CD4-positive, alpha-beta T cell treated with Interferon gamma for 1 hour (primary cell): ENCODE data around the gene TACSTD2.
"Not testable (repeated sequence)": the region's sequence is repeated elsewhere in the genome, so short reads cannot be mapped to it uniquely, and the experiment has no call there.

Experiments used
- DNase-seq: peaks from one replicate; pipeline ENCODE4 v3.0.0-alpha.2; 2020

Gene TACSTD2, protein sequence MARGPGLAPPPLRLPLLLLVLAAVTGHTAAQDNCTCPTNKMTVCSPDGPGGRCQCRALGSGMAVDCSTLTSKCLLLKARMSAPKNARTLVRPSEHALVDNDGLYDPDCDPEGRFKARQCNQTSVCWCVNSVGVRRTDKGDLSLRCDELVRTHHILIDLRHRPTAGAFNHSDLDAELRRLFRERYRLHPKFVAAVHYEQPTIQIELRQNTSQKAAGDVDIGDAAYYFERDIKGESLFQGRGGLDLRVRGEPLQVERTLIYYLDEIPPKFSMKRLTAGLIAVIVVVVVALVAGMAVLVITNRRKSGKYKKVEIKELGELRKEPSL

DNA sequence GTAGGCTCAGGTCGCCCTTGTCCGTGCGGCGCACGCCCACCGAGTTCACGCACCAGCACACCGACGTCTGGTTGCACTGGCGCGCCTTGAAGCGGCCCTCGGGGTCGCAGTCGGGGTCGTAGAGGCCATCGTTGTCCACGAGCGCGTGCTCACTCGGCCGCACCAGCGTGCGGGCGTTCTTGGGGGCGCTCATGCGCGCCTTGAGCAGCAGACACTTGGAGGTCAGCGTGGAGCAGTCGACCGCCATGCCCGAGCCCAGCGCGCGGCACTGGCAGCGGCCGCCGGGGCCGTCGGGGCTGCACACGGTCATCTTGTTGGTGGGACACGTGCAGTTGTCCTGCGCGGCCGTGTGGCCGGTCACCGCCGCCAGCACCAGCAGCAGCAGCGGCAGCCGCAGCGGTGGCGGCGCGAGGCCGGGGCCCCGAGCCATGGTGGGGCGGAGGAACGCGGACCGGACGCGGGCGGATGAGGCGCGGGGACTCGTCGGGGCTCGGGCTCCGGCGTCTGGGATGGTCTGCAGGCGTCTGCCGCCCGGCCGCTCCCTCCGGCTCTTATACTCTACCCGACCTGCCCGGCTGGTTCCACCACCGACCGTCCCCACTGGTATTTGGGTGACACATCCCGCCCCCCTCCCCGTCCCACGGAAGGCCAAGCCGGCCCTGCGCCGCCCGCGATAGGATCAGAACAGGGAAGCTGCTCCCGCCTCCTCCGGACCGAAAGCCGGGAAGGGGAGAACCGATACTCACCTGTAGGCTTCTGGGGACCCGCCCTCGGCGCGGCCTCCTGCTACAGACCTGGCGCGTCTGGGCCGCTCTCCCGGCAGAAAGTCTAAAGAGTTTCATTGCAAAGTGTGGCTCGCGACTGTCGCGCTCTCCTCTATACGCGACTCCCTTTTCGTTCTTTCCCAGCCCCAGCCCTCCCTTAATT, at the start of gene TACSTD2:
Gene TACSTD2 (minus strand): TSS at position 526 of the 927 bp plus-strand sequence. CDS start 96 bp downstream, at position 430.
- no peak for DNase-seq

DNA sequence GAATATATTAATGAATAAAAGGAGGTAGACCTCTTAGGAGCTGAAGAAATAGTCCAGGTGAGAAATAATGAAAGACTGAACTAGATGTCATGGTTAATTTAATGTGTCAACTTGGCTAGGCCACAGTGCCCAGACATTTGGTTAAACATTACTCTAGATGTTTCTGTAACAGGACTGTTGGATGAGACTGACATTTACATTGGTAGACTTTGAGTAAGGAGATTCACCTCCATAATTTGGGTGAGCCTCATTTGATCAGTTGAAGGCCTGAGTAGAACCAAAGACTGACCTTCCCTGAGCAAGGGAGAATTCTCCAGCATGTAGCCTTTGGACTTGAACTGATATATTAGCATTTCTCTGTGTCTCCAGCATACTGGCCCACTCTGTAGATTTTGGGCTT, 49.2 kb upstream of the TACSTD2 start:
- DNase-seq, result no peak

DNA sequence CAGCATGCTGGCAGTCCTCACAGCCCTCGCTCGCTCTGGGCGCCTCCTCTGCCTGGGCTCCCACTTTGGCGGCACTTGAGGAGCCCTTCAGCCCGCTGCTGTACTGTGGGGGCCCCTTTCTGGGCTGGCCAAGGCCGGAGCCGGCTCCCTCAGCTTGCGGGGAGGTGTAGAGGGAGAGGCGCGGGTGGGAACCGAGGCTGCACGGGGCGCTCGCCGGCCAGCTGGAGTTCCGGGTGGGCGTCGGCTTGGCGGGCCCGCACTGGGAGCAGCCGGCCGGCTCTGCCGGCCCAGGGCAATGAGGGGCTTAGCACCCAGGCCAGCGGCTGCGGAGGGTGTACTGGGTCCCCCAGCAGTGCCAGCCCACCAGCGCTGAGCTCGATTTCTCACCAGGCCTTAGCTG, 46.2 kb upstream of the TACSTD2 start:
- not testable (repeated sequence) for DNase-seq

DNA sequence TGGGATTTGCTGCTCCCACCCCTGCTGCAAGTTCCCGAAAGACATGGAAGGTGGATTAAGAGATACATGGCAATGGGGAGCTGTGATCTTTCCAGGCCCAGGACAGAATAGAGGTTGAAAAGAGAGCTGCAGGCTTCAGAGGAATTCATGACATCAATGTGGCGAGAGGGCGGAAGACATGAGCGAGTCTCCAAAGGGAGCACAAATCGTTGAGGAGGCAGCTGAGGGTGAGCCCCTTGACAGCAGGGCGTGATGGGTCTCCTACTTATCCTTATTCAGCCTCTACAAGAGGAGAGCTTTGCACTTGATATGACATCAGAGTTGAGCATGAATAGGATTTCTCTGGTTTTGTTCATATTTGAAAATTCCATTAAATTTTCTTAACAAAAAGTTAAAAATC, 45.5 kb upstream of the TACSTD2 start:
- DNase-seq, result no peak

DNA sequence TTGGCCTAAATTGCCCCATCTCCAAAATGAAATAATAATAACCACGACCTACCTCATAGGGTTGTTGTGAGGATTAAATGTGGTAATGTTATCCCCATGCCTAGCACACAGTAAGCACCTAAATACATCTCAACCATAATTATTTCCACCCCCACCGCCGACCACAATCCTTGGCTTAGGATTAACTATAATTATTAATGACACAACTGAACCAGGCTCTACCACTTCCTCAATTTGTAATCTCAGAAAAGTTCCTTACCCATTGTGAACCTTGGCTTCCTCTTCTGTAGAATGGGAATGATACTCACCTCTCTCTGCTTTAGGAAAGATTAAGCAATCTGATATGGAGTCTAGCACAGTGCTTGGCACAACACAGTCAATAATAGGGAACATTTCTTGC, 44.3 kb upstream of the TACSTD2 start:
- DNase-seq, result no peak

DNA sequence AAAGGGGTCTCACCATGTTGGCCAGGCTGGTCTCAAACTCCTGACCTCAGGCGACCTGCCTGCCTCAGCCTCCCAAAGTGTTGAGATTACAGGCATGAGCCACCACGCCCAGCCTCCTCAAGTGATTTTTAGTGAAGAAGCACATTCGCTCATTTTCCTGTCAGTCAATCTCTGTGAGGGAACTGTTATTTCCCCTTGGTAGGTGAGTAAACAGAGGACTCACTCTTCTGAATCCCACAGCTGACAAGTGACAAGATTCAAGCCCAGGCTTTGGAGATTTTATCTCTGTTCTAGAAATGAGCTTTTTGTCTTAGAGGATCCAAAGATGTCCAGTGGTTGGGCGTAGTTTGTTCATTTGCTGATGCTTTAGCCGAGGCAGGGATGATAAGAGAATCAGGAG, 43.9 kb upstream of the TACSTD2 start:
- no peak for DNase-seq

DNA sequence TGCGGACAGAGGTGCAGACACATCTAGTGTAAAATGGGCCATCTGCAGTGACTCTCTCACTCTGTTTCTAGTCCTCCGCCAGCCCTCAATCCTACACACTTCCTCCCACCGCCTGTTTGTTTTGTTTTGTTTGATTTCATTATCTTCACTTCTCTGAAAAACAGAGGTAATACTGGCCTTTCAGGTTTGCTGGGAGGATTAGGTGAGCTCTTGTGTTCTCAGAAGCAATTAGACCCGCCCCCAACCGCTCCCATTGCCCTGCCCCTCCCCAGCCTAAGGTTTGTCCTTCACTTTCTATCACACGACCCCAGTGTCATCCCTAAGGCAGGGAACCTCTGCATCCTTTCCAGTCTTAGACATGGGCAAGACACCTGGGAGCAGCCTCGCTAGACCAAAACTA, 43.2 kb upstream of the TACSTD2 start:
- no peak for DNase-seq

DNA sequence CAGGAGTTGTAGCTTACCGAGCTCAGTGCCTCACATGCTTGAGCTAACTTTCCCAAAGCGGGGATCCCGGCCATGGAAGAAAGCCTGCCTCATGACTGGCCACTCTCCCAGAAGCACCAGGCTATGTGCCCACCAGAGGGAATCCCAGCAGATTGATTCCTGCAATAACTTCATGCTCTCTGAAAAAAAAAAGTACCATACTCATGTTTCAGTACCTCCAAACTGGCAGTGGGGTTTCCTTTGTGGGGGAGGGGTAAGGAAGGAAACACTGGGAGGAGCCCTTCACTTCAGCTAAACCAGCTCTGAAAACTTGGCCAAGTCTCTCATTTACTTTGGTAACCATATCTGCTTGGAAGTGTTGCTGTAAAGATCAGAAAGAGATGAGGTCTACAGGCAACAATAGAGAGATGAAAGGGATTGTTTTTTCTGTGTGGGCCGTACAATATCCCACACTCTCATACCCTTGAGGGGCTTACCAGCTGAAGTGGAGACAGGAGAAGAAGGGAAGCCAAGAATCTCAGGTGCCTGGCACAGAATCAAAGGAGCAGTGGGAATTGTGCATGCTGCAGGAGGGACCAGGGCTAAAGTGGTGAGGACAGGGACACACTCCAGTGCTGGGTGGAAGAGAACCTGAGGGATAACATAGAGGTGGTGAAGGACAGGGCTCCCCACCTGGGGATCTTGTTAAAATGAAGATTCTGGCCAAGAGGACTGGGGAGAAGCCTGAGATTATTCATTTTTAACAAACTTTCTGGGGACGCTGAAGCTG, 42.4 kb upstream of the TACSTD2 start:
- DNase-seq, result no peak

DNA sequence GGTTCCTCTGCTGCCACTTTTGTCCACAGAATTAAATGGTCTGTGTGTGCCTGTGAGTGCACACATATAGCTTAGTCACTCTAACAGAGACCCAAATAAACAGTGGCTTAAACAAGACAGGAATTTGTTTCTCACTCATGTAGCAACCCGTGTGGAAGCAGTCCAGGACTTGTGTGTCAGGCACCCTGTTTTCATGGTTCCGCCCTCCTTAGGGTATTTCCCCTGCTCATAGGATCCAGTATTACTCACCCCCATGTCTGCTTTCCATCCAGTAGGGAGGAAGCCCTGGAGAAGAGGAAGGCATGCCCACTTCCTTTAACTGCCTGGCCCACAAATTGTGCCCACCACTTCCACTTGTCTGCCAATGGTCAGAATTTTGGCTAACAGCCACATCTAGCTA, 41.3 kb upstream of the TACSTD2 start:
- peak; percentile 62 for DNase-seq

DNA sequence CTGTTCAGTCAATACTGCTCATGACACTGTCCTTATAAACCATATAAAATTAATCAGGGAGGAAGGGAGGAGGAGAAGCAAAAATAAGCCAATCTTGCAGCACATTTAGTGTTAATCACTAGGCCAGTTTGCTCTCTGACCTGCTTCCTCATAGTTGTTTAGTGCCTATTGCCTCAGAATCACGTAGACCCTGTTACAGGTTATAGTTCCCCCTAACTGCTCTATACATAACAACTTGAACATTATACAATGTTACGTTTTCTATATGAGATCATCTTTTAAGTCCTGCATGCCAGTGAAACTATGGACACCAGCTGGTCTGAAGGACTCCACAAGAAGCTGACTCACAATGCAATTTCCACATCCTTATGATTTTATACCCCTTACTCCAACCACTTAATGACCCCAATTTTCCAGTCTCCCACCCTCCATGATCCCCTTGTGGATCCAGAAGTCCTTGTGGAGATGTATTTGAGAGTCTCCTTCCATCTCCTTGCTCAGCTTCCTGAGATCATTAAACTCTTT, 34.9 kb upstream of the TACSTD2 start:
- no peak for DNase-seq

DNA sequence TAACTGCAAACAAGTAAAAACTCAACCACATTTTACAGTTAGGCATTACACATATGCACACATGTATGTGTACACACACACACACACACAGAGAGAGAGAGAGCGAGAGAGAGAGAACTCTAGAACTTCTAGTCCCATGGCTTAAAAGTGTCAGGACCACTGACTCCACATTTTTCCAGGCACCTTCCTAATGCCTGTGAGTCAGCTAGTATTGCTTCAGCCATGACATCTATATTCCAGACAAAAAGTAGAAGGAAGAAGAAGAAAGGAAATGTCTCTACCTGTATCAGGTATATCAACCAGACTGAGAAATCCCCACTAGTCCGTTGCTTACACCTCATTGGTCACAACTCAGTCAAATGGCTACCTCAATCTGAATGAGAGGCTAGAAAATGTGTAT, 31.9 kb upstream of the TACSTD2 start:
- no peak for DNase-seq

DNA sequence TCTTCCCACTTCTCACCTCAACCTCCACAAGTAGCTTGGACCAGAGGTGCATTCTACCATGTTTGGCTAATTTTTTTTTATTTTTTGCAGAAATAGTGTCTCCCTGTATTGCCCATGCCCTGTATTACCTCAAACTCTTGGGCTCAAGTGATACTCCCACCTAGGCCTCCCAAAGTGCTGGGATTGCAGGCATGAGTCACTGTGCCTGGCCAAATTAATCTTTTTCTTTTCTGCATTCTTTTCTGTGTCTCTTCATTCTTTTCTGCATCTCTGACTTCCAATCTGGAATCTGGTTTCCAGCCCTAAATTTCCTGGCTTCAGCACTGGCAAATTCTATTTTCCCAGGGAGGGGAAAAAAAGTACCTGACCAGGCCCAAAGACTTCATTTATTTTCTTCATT, 31.2 kb upstream of the TACSTD2 start:
- no peak for DNase-seq

DNA sequence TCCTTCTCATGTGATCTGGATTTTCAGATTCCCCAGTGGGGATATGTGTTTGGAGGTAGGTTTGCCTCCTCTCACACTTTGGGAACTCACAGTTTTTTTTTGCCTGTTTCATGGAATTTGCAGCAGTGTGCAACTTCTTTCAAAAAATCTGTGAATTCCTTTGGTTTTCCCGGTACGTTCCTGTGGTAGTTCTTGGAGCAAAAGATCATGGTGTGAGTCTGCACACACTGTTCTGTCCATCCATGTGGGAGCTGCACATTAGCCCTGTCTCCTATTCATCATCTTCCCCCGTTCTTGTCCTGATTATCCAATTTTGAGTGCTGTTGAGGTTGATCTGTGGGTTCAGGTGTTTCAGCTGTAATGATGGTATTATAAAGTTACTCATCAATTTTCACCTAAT, 30.3 kb upstream of the TACSTD2 start:
- DNase-seq, result no peak

DNA sequence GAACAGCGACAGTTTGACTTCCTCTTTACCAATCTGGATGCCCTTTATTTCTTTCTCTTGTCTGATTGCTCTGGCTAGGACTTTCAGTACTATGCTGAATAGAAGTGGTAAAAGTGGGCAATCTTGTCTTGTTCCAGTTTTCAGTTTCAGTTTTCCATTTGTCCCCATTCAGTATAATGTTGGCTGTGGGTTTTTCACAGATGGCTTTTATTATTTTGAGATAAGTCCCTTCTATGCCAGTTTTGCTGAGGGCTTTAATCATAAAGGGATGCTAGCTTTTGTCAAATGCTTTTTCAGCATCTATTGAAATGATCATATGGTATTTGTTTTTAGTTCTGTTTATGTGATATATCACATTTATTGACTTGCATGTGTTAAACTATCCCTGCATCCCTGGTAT, 24.9 kb upstream of the TACSTD2 start:
- DNase-seq, result not testable (repeated sequence)

DNA sequence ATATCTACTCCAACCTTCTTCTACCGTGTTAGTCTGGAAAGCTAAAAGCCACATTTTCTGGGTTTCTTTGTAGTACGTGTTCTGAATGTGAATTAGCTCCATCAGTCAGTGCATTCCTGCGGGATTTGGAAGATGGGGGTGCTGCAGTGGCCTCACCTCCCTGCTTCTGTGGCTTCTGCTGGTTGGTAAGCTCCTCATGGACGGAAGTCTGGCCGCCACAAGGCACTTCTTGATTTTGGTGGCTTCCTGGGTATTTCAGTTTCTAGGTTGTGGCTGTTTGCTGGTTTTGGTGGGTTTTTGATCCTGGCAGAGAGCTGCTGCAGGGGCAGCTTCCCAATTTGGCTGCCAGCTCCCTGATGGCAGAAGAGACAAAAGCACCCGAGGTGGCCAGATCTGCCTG, 20.9 kb upstream of the TACSTD2 start:
- DNase-seq, result no peak

DNA sequence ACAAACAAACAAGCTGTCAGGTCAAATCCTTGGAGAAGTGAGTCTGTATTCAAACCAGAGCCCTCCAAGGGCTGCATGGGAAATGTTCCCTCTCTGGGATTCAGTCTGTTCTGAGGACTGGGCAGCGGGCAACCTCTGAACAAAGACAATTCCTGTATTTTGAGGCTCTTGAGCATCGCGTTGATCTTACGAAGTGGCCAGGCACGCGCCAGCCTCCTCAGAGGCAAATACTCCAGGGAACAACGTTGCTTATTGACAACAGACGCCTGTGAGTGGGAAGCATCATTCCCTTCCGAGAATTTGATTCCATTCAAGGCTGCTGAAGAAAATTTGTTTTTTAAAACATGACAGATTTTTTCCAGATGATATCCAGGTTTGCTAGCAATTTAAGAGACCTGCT, 20.0 kb upstream of the TACSTD2 start:
- DNase-seq, result no peak

DNA sequence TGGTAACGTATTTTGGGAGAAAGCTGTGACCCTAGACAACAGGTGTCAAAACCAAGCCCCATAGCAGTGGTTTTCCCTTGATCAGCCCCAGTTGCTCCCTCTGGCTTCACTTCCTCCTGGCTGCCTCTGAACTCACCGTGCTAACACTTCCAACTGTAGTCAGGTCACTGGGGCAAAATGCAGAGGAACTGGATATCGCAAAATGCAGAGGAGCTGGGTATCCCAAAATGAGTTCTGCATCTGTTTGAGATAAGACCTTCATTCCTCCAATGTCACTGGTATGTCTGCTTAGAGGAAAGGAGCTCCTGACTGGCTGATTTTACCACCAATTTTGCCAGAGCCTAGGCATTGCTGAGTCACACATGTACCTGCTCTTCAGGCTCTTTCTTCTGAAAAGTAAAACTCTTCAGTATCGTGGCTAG, 19.6 kb upstream of the TACSTD2 start:
- no peak for DNase-seq

DNA sequence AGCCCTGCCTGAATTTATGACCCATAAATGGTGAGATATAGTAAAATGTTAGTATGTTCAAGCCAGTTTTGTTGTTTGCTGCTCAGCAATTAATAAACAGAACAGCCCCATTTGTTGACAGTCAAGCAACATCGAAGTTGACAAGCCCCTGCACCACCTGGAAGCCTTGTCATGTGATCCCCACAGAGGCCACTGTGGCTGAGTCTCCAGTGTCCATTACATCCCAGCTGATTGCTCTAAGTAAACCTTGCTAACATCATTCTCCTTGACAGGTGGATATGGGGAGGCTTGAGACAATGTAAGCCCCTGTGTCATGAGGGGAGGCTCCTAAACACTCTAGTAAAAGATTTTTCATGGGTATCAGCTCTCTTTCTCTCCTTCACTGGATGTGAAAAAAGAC, 17.5 kb upstream of the TACSTD2 start:
- no peak for DNase-seq

DNA sequence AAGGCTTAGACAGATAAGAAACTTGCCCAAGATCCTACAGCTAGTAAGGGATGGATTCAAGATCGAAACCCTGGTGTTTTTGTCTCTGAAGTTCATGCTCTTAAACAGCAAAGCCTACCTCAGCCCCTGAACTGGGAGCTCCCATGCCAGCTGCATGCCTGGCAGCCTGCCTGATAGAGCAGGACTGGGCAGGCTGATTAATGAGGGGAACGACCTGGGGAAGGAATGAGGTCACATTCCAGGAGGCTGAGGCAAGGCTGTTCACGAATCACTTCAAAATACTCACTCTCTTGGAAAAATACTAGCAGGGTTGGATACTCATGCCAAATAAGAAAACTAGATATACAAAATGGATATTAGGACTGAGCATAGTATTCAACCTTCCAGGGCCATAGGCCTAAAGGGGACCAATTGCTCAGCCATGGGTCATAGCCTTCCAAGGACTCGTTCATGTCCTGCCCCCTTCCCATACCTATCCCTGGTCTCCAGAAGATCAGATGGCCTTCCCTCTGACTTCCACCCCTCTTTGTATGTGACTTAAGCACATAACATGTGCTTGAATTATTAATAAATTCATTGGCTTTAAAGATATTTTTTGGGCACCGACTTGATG, 15.6 kb upstream of the TACSTD2 start:
- no peak for DNase-seq

DNA sequence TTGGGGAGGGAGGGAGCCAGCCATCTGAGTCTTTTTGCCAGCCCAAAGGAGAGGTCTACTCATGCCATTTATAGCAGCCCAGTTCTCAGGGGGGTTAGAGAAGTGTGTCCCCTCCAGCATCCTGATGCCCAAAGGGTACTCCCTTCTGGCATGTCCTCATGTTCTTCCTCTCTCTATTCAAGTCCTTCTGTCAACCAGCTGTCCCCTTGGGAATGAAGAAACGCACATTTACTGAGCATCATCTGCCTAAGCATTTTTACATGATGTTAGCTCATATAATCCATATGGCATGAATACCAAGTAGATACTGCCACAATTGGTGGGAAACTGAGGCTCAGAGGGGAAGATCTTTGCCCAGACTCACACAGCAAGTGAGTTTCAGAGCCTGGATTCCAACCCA, 14.8 kb upstream of the TACSTD2 start:
- no peak for DNase-seq

DNA sequence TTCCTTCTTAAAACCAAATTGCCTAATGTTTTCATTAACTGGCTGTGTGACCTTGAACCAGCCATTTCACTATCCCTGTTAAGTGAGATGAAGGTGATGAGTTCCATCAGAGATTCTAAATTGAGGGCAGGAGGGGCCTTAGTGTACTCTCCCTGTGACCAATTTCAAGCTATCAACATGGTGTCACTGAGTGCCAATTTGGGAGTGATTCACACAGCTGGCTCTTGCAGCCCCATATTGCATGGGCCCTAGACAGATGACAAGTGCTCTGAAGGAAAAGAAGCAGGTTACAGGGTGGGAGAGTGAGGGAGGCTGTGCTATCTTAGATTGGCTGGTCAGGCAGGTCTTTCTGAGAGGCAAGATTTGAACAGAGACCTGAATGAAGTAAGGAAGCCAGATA, 13.0 kb upstream of the TACSTD2 start:
- DNase-seq, result no peak

DNA sequence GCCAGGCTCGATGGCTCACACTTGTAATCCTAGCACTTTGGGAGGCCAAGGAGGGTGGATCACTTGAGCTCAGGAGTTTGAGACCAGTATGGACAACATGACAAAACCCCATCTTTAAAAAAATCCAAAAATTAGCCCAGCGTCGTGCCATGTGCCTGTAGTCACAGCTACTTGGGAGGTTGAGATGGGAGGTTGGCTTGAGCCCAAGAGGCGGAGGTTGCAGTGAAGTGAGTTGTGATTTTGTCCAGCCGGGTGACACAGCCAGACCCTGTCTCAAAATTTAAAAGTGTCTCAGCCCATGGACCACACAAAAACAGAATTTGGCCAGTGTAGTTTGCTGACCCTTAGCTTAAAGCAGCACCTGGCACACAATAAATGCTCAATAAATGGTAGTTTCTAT, 11.3 kb upstream of the TACSTD2 start:
- DNase-seq, result no peak

DNA sequence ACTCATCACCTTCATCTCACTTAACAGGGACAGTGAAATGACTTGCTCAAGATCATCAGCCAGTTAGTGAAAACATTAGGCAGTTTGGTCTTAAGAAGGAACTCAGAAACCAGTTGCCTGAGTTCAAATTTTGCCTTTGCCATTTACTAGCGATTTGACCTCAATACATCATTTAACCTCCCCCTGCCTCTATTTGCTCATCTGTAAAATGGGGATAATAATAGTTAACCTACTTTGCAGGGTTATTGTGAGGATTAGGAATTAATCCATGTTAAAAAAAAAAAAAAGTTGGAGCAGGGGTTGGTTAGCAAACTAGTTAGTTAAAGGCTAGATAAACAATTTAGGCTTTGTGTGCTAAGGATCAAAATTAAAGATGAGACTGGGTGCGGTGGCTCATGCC, 10.6 kb upstream of the TACSTD2 start:
- no peak for DNase-seq
